Skin of body (tissue), 2 donors: ENCODE measurements around the gene MFAP2. TPM values are rescaled to one million over a fixed set of nuclear protein-coding genes. Genes with fewer than 3 reads are reported as not detected.
A peak's percentile ranks its signal among the peaks of the same experiment; 100 is the strongest.

Source experiments
- DNase-seq: peaks from one replicate; lab custom pipeline; 2025; lab: John Stamatoyannopoulos, UW
- total RNA-seq: library from RNA; depleted of rRNA; stranded (reverse); fragments of >200 nt; gene quantifications from one replicate; pipeline ENCODE4 v1.2.3, GENCODE V29; 2014

MFAP2 gene
- total RNA-seq, 1 donor from 2014 or later: 38.3 TPM

DNA sequence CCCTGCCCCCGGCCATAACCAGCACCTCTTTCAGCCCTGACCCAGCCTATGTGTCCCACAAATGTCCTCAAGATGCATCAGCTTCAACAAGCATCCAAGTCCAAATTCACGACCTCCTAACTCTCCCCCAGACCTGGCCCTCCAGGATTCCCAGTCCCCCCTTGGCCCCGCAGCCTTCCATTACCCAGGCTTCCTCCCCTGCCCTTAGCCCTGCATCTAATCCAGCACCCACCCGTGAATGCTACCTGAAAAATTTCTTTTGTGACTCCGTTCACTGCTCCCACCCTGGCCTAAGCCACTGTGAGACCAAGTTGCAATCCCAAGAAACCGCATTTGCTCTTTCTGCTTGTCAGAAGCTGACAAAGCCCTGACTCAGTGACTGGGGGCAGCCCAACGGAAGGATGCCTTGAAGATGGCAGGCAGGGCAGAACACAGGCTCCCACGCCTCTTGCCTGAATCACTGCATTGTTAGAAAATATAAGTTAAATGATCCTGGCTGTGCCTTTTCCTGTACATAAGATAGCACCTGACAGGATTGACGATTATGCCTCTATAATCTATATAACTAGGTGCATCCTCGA, 939 bp upstream of the MFAP2 start:
- DNase-seq: no peak

DNA sequence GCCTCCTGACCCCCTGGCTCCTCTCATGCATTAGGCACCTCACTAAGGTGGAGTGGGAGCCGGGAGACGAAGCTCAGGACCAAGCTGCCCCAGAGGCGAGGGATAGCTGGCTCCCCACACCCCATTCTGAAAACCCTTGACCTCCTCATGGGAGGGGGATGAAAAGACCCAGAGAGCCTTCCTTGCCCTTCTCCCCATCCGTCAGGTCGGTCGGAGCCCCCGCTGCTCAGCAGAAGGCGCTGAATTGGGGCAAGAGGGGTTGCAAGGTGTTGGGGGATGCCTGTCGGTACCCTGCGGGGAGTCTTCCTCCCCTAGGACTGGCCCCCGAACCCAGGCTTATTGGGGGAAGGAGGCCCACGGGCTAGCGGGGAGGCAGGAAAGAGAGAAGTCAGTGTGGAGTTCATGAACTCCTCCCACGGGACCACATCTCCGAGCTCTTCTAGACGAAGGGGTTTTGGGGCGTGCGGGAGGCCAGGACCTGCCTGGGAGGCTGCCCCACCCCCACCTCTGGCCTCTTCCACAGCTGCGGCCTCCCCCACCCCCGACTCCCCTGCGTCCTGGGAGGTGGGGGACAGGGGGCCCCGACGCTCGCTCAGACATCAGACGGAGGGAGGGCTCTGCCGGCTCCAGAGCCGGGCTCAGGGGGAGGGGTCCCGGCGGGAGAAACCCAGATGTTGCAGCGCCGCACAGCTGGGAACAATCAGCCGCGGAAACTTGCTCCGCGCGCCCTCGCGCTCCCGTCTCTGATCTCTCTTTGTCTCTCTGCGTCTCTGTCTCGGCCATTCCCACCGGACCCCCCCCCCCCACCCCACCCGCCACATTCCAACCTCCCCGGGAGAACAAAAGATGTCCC, 719 bp downstream of the MFAP2 start:
- DNase-seq: peak; percentile 56

DNA sequence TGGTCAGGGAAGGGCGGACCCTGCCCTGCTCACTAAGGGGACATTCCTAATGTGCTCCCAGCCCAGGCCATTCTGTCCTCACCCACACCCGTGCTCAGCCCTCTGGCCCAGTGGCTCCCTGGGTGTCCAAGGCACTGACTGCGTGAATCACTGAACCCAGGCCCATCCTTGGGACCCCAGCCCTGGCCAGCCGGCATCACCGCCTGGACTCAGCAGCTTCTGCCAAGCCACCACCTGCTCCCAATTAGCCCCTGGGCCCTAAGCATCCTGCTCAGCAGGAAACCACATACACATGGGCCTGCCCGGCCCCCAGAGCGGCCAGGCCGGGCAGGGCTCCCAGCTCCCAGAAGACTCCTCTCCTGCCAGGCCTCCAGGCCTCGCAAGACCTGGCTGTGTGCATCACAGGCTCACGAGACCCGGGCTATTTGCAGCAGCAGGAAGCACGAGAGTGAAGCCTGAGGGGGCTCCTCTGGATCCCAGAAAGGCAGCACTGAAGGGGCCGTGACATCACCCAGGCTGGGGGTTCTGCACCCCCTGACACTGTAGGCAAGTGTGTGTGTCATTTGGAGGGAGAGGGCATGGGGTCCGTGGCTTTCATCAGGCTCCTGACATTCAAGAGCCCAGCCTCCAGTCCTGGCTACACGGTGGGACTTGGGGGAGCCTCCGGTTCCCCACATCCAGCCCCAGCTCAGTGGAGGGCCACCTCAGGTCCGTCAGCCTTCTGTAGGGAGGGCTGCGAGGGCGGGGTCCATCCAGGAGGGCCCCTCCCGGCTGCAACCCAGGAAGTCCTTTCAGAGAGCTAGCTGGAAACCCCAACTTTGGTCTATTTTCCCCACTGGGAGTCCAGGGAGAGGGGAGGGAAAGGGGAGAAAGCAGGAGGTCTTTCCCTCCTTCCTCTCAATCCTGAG, 1.6 kb downstream of the MFAP2 start:
- DNase-seq: no peak

DNA sequence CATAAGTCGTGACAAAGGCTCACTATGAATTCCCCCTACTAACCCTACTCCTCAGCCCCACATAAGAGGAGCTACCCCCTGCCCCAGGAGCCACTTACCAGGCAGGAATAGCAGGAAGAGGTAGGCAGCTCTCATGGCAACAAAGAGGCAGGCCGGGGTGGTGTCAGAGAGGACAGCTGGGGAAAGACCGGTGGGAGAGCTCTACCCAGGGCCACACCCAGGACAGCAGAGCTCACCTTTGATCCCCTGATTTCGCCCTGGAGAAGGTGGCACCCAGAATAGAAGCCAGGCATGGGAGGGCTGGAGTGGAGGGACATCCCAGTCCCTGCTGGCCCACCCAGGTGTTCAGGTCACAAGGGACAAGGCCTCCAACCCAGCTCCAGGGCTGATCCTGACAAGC, 2.3 kb downstream of the MFAP2 start:
- no peak for DNase-seq

DNA sequence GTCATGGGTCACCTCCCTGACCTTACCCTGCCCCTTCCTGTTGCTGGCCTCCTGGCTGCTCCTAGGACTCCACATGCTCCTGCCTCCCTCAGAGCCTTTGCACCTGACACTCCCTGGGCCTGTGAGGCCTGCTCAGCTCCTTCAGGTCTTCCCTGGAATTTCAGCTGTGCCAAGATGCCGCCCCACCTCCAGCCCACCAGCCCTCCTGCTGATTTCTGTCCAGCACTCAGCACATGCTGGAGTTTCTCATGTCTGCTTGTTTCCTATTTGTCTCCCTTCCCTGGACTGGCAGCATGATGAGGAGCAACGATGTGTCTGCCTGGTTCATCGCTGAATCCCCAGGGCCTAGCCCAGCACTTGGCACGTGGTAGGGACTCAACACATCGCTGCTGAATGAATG, 3.0 kb downstream of the MFAP2 start:
- no peak for DNase-seq

DNA sequence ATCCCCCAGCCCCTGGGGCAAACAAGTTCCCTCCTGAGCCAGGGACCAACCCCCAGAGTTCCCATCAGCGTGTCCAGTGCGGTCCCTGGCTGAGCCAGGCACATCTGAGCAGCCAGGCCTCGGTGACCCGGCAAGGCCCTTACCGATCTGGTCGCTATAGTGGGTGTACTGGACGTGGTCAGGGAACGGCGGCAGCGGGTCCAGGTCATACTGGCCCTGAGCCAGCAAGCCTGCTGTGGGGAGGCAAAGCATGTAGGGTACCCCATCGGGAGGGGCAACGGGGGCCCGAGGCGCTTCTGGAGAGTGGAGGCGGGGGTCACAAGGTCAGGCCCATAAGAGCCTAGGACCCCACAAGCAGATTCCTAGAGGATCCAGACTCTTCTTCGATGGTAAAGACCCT, 3.5 kb downstream of the MFAP2 start:
- no peak for DNase-seq

DNA sequence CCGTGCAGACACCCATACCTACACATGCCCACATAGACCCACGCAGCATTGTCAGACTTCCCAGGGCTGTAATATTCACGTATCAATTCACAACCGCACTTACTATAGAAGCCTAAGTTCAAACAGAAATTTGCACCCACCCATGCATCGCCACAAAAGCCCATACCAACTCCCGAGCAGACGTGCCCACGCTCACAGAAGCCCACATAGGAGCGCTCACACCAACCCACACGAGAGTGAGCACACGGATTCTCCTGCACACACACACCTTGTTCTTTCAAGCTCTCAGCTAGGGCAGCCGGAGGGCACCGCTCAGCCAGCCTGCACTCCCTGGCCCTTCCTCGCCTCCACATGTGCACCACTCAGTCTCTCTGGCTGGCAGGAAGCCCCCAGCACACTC, 4.6 kb downstream of the MFAP2 start:
- no peak for DNase-seq

DNA sequence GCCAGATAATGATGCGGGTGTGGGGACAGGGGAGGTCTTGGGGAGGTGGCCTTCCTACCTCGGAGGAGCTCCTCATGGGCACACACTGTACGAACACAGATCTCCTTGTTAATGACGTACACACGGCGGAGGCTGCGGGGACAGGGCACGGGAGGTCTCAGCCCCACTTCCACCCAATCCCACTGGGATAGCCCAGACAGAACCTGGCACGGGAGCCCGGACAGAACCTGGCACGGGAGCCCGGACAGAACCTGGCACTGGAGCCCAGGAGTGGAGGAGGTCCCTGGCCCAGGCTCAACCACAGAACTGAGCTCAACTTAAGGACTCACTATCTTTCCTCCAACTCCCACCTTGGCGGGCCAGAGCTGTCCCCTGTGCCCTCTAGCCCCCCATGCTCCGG, 5.2 kb downstream of the MFAP2 start:
- no peak for DNase-seq

DNA sequence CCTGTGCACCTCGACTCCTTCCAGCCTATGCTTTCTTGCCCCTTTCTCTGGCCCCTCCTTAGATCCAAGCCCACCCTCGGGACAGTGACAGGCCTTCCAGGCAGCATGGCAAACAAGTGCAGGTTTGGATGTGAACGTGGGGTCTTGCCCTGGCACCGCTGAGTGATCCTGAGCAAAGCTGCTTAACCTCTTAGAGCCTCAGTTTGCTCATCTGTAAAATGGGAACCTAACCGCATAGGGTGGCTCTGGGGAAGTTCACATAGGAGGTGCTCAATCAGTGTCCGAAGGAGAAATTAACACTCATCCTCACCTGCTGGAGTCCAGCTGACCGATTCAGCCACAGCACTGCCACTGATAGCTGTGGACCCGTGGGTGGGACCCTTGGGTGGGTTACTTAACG, 7.2 kb downstream of the MFAP2 start:
- no peak for DNase-seq

DNA sequence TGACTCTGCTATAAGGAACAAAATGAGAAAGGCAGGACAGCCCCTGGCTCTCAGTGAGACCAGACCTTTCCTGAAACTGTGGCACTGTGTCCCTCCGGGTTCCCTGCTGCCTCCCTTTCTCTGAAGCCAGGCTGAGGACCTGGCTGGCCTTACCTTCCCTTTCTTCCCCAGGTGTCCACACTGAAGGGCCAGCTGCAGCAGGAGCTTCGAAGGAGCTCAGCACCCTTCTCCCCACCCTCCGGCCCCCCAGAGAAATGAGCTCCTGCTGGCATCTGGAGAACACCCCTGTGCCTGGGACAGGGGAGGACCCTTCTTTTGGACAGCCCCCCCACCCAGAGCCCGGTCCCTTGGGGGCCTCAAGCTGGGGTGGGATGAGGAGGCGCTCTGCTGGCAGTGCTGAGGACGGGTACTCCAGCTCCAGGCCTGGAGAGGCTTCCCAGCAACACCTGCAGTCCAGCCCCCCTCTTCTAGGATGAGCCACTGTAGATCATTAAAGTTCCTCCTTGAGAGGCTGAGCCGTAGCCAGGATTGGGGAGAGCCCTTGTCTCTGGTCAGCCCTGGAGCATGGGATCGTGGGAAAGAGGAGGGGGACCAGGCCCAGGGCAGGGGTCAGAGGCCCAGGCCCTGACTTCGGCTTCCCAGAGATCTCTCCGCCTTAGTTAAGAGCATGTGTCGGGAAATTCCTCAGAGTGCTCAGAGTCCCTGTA, 8.1 kb downstream of the MFAP2 start:
- no peak for DNase-seq

DNA sequence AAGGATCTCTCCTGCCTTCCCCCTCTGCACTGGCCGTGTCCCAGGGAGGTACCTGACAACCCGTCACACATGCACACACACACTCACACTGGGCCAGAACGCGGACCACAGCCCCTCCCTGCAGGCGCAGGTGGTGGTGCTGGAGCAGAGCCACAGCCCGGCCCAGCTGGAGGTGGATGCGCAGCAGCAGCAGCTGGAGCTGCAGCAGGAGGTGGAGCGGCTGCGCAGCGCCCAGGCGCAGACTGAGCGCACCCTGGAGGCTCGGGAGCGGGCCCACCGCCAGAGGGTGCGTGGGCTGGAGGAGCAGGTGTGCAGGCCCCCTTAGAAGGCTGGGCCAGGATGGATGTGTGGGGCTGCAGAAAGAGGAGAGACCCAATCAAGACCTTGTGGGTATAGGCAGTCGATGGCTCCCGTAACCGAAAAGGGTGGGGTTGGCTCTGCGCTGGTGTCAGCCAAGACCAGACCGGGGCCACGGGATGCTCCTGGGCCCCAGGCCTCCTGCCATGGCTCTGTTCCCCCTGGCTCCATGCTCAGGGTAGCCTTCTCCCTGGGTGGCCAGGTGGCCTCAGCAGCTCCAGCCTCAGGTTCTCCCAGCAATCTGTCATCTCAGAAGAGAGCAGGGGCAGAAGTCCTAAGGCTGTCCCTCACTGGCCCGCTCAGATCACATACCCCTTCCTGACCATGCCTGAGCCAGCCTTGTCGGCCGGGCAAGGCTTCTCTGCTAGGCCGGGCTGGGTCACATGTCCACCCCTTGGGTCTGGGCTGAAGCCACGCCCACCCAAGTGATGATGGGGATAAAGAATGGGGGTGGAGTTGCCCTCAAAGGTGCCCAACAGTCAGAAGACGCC, 8.9 kb downstream of the MFAP2 start:
- DNase-seq: no peak

DNA sequence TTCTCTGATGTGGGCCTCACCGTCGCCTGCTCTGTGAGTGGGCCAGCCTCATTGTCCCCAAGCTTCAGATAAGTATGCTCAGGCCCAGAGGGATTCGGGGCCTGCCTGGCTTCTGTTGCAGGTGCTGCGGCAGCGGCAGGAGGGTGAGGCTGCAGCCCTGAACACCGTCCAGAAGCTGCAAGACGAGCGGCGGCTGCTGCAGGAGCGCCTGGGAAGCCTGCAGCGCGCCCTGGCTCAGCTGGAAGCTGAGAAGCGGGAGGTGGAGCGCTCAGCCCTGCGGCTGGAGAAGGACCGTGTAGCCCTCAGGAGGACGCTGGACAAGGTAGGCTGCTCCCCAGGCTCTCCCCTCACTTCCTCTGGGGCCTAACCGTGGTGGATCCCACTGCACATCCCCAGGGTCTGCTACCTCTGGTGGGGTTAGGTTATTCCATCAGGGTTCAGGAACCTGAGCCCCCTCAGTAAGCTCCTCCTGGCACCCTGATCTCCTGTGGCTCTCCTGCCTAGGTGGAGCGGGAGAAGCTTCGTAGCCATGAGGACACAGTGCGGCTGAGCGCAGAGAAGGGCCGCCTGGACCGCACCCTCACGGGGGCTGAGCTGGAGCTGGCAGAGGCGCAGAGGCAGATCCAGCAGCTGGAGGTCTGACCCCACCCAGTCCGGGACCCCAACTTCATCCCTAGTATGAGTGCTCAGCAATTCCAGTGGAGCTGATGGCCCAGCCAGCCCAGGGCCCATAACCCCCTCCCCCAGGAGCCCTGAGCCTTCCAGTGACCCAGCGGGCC, 10.1 kb downstream of the MFAP2 start:
- DNase-seq: no peak

DNA sequence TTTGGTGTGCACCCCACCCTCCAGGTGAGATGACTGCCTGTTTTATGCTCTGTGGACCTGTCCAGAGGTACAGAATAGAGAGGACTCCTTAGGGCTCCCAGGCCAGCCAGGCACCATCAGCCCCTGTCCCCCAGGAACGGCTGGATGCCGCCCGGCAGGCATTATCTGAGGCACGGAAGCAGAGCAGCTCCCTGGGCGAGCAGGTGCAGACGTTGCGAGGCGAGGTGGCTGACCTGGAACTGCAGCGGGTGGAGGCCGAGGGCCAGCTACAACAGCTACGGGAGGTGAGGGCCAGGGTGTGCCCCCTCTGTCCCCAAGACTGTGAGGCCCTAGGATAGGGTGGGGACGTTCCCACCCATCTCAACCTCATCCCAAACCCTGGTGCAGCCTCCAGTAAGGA, 10.8 kb downstream of the MFAP2 start:
- DNase-seq: no peak

DNA sequence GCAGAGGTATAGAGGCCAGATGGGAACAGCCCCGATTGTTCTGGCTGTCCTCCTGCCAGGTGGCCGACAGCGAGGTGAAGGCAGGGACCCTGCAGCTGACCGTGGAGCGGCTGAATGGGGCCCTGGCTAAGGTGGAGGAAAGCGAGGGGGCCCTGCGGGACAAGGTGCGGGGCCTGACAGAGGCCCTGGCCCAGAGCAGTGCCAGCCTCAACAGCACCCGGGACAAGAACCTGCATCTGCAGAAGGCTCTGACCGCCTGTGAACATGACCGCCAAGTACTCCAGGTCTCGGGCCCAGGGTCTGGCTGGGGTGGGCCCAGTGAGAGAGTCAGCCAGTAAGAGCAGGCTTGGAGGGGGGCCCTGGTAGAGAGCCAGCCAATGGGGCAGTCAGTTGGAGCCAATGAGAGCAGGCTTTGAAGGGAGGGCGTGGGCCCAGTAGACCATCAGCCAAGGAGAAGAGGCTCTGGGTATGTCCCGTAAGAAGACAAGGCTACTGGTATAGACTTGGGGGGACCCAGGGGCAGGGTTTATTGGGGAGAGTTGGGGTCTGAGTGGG, 11.3 kb downstream of the MFAP2 start:
- DNase-seq: peak; percentile 3

DNA sequence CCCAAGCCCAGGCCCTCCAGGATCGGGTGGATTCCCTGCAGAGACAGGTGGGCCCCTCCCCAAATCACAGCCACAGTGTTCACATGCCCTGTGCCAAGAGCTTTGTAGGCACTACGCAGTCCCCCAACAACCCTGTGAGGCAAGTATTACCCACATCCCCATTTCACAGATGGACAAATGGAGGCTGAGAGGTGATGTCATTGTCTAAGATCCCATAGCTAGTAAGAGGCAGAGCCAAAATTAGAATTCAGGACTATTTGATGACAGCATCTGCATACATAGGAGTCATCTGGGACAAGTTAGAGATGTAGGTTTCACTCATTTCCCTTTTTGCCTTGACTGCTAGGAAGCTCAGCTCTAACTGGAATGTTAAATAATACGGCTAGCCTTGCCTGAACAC, 12.0 kb downstream of the MFAP2 start:
- no peak for DNase-seq

DNA sequence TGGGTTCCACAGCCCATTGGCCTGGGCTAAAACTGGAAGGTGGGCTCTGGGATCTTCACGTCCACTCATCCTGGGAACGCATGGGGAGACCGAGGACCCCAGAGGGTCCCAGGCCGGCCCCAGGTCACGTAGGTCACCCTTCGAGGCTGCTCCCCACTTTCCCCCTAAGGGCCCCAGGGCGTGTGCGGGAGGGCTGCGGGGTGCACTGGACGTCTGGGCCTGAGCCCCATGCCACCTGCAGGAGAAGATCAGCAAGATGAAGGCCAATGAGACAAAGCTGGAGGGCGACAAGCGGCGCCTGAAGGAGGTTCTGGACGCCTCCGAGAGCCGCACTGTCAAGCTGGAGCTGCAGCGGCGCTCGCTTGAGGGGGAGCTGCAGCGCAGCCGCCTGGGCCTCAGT, 12.5 kb downstream of the MFAP2 start:
- no peak for DNase-seq

DNA sequence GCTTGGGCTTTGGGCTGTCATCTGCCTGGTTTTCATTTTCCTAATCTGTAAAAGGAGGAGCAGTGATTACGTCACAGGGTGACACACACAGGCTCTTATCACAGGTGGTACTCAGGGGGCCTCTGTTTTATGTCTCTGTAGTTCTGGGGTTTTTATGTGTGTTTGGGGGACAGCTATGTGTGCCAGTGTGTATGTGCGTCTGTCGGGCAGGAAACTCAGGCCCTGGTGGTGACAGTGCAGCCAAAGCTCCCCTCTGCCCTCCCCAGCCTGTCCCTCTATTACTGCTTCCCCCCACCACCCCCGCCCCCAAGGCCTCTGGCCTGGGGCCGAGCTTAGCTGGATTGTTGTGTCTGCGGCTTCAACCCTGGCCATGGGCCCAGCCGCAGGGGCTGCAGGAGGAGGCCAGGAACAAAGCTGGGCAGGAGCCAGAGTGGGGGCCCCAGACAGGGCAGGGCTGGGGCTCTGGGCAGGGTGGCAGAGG, 13.3 kb downstream of the MFAP2 start:
- peak; percentile 9 for DNase-seq

DNA sequence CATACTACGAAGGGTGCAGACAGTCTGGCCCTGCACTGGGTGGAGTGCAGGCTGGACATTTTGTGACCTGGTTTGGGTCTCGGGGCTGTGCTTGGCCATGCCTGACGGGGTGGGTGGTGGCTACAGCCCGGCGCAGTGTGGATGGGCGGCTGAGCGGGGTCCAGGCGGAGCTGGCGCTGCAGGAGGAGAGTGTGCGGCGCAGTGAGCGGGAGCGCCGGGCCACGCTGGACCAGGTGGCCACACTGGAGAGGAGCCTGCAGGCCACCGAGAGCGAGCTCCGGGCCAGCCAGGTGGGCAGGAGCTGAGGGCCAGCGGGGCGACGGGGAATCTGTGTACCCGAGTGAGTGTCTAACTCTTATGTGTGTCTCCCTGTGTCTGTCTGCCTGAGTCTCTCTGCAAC, 14.1 kb downstream of the MFAP2 start:
- DNase-seq: no peak

DNA sequence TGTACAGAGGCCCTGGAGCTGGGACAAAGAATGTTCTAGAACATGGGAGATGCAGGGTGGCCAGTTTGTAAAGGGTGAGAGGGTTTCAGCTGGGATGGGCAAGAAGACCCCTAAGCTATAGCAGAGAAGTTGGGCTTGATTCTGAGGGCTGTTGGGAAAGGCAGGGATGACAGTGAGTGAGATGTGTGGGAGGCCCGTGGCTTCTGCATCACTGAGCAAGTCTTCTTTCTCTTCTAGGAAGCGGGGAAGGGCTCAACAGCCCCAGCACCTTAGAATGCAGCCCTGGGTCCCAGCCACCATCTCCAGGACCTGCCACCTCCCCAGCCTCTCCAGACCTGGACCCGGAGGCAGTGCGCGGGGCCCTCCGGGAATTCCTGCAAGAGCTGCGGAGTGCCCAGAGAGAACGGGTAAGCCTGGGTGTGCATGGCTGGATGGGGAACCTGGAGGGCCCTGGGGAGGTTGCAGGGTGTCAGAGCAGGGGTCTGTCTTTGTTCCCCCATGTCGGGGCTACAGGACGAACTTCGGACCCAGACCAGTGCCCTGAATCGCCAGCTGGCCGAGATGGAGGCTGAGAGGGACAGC, 14.8 kb downstream of the MFAP2 start:
- no peak for DNase-seq
